Naive B cell (primary cell): ENCODE measurements around the gene ZAP70. TPM values are rescaled to one million over a fixed set of nuclear protein-coding genes. Genes with fewer than 3 reads are reported as not detected.

ENCODE experiments used
- ATAC-seq, 2 donors: fragments of 150-1000 bp; cut with Tn5 transposase; 2 replicates each; pipeline ENCODE4 v1.10.0; 2021; ENCODE audit warnings: low read depth in 2 of 2, mild to moderate bottlenecking in 2 of 2, moderate library complexity in 2 of 2
- DNase-seq: peaks from one replicate; pipeline ENCODE4 v3.0.0; 2022
- H3K27ac Mint-ChIP-seq, 6 donors: one replicate each; pipeline ENCODE4 v1.8.0; 2020 to 2022; ENCODE audit warnings: mild to moderate bottlenecking in 6 of 6, mixed read lengths in 6 of 6, moderate library complexity in 5 of 6, inconsistent platforms in 2 of 6
- H3K27me3 Mint-ChIP-seq, 3 donors: one replicate each; pipeline ENCODE4 v1.8.0; 2021 to 2022; ENCODE audit warnings: mixed read lengths in 3 of 3, mild to moderate bottlenecking in 1 of 3
- H3K36me3 Mint-ChIP-seq, 2 donors: one replicate each; pipeline ENCODE4 v1.8.0; 2020 to 2022; ENCODE audit warnings: mixed read lengths in 2 of 2, inconsistent platforms in 1 of 2, mild to moderate bottlenecking in 1 of 2
- H3K4me1 Mint-ChIP-seq, 3 donors: one replicate each; pipeline ENCODE4 v1.8.0; 2020 to 2022; ENCODE audit warnings: mixed read lengths in 3 of 3, inconsistent platforms in 1 of 3, mild to moderate bottlenecking in 1 of 3, moderate library complexity in 1 of 3
- H3K4me3 Mint-ChIP-seq, 8 donors: one replicate each; pipeline ENCODE4 v1.8.0; 2020 to 2022; ENCODE audit warnings: mild to moderate bottlenecking in 8 of 8, mixed read lengths in 8 of 8, moderate library complexity in 8 of 8, inconsistent platforms in 2 of 8
- H3K9me3 Mint-ChIP-seq, 7 donors: one replicate each; pipeline ENCODE4 v1.8.0; 2020 to 2022; ENCODE audit warnings: mixed read lengths in 7 of 7, mild to moderate bottlenecking in 5 of 7, inconsistent platforms in 2 of 7, moderate library complexity in 1 of 7
- polyA plus RNA-seq, 6 donors: library from polyadenylated mRNA; unstranded; fragments of 300-500 nt; fragmentation: Illumina TruSeq; gene quantifications; one replicate each; pipeline ENCODE4 v1.2.3, GENCODE V29; 2021; ENCODE audit warnings: low read depth in 6 of 6

The ZAP70 gene
- polyA plus RNA-seq, 6 donors from 2014 or later, result 1.6 to 3.6 (median 2.6) TPM

DNA sequence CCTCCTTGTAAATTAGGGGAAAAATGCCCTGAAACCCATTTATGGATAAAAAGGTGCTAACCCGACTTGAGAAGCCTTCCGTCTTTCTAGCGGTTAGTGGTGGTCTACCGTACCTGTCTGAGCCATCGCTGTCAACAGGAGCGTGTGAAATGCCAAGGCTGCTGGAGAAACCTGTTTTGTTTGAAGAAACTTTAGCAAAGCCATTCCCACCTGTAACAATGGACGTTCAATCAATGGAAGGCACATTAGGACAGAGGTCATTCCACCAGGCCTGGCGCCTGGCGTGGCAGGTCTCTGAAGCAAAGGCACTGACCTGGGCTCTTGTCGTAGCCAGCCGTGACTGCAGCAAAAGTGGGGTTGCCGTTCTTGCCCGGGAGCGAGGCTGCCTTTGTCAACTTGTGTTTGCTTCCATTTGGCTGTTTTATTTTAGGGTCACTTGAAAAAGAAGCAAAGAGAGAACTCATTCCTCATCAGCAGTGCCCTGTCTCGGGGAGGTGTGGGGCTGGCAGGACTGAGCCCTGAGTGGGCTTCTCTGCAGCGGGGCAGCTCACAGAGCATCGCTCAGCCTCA, 47.2 kb downstream of the ZAP70 start:
- Mint-ChIP-seq H3K4me1 (peaks cover 0 to 4% (median 3%) of the 10 kb centered on the region in 3 donors), H3K9me3 (no peaks in the 10 kb centered on the region), H3K27me3 (no peaks in the 10 kb centered on the region), H3K27ac (peak overlapping the region; percentile 15 to 94 (median 71)), H3K36me3 (peaks cover 30 to 49% of the 10 kb centered on the region in 2 donors), H3K4me3 (peak overlapping the region in 3 of 8 donors; percentile 42 to 51 (median 45))
- ATAC-seq (no peak), DNase-seq (no peak)

DNA sequence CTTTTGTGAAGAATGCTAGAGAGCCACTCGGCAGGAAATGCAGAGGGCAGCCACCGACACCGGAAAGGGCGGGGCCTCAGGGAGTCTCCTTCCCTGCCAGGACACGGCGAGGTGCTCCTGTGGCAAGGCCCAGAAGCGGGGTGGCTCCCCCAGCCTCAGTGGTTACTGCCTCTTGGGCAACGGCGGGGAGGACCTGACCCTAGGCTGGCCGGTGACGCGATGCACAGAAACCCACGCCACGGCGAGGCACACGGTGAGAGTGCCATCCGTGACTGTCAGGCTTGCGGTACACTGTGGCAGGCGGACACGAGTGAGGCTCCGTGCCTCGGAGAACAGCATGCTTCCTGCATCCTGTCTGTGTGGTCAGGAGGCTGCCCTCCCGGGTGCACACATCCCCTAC, 47.8 kb downstream of the ZAP70 start:
- Mint-ChIP-seq H3K27me3 (no peaks in the 10 kb centered on the region), H3K36me3 (peaks cover 32 to 46% of the 10 kb centered on the region in 2 donors), H3K4me3 (peak overlapping the region in 4 of 8 donors; percentile 23 to 51 (median 46)), H3K9me3 (no peaks in the 10 kb centered on the region), H3K27ac (peak overlapping the region in 5 of 6 donors; percentile 43 to 82 (median 55)), H3K4me1 (peaks cover 0 to 4% (median 0%) of the 10 kb centered on the region in 3 donors)
- ATAC-seq (peak; percentile 28 to 50), DNase-seq (no peak)

DNA sequence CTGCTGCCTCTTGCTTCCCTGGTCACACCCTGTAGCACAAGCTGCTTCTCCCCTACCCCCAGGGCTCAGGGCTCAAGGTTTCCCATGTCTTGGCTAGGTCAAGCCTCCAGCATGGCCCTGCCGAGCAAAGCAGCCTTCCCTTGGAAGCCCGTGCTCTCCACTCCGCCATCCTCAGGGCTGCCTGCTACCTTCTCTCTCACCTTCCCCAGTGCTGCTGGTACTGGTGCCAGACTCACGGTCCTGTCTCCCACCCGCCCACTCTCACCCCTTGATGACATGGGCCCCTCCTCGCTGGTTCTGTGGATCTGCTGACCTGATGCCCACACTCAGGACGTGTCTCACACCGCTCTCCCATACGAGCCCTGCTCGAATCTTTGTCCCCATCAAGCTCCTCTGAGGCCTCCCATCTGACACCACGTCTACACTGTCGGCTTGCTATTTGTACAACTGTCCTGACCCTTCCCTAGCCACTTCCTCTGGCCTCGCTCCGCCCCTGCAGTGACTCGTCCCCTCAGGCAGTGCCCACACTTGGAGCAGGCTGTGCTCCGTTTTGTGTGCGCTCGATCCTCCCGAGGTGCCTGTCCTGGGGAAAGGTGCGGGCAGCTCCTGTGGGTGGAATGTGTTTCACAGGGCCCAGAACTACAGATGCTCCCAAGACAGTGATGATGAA, 49.9 kb downstream of the ZAP70 start:
- ATAC-seq, result no peak
- peaks cover 28 to 46% of the 10 kb centered on the region in 2 donors for H3K36me3 Mint-ChIP-seq
- H3K27me3 Mint-ChIP-seq, result no peaks in the 10 kb centered on the region

DNA sequence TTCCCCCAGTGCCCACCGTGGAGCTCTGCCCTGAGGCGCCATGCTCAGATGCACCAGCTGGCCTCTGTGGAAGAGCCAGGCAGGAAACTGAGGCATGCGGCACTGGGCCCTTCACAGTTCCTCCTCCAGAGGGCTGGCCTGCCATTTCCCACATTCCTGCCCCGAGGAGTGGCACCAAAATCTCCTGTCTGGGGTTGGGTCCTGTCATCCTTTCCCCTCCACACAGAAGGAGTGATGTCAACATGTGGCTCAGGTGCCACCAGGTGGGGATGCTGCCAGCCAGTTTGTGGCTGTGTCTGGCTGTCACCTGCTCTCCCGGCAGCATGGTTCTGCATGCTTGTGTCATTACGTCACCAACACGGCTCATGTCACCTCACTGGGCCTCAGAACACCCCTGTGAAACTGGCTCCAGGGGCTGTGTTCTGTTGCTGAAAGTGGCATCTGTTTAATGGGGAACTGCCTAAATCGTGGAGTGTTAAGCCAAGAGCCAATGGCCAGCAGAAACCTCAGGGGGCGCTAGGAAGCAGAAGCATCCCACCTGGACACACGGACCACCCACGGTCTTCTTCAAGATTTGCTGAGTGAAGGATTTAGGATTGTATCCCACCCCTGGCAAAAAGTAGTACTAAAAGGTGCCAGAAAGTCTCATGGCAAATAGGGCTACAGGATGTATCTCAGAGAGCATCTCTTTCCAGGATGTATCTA, 51.3 kb downstream of the ZAP70 start:
- H3K9me3 Mint-ChIP-seq, result no peaks in the 10 kb centered on the region
- H3K4me1 Mint-ChIP-seq, result peaks cover 0 to 11% (median 4%) of the 10 kb centered on the region in 3 donors
- H3K27me3 Mint-ChIP-seq, result no peaks in the 10 kb centered on the region
- no peak overlapping the region for H3K27ac Mint-ChIP-seq
- peaks cover 24 to 41% of the 10 kb centered on the region in 2 donors for H3K36me3 Mint-ChIP-seq
- no peak for DNase-seq
- no peak for ATAC-seq
- no peak overlapping the region for H3K4me3 Mint-ChIP-seq

More for the DNA sequence above, 49.9 kb downstream of the ZAP70 start:
- H3K4me1 Mint-ChIP-seq, result peaks cover 0 to 4% (median 2%) of the 10 kb centered on the region in 3 donors
- no peak for DNase-seq
- no peaks in the 10 kb centered on the region for H3K9me3 Mint-ChIP-seq
- H3K4me3 Mint-ChIP-seq, result no peak overlapping the region
- peak overlapping the region in 3 of 6 donors; percentile 47 to 83 (median 83) for H3K27ac Mint-ChIP-seq

DNA sequence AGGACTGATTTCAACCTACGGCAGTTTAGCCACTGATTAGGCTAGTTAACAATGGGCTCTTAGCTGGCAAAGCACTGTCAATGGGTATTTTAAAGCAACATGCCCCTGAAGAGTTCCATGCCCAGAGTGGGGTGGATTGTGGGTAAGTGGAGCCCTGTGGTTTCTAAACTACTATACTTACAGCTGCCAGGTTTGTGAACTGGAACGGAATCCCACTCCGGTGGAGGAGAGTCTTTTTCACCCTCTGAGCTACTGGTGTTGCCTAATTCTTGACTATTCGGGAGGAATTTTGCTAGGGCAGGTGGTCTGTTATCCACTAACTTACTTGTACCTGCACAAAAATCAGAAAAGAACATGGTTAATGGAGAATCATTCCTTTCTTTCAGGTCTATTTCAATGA, 52.6 kb downstream of the ZAP70 start:
- Mint-ChIP-seq H3K27ac (peak overlapping the region in 1 of 6 donors; percentile 73), H3K36me3 (peaks cover 13 to 31% of the 10 kb centered on the region in 2 donors), H3K27me3 (no peaks in the 10 kb centered on the region), H3K9me3 (no peaks in the 10 kb centered on the region), H3K4me3 (no peak overlapping the region), H3K4me1 (peaks cover 0 to 11% (median under 1%) of the 10 kb centered on the region in 3 donors)
- DNase-seq (no peak), ATAC-seq (no peak)

DNA sequence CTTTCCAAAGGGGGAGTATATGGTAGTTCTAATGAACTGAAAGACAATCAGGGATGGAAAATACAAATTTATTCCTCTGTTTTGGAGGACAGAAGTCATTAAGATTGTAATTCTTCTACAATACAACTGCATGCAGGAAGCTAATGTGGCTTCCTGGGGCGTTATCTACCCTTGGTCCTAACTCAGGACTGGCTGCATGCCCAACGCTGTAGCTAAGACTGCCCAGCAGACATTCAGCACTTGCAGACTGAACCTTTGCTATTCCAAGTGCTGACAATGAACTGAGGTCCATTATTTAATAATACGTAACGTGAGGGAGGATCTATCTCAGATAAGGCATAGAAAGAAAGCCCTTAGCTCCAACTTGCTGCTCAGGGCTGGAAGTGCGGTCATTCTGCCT, 53.2 kb downstream of the ZAP70 start:
- Mint-ChIP-seq H3K36me3 (peaks cover 19 to 30% of the 10 kb centered on the region in 2 donors), H3K27ac (peak overlapping the region in 1 of 6 donors; percentile 52), H3K4me1 (peaks cover 0 to 11% (median 0%) of the 10 kb centered on the region in 3 donors), H3K9me3 (no peaks in the 10 kb centered on the region), H3K27me3 (no peaks in the 10 kb centered on the region), H3K4me3 (no peak overlapping the region)
- DNase-seq, result no peak
- ATAC-seq, result no peak

DNA sequence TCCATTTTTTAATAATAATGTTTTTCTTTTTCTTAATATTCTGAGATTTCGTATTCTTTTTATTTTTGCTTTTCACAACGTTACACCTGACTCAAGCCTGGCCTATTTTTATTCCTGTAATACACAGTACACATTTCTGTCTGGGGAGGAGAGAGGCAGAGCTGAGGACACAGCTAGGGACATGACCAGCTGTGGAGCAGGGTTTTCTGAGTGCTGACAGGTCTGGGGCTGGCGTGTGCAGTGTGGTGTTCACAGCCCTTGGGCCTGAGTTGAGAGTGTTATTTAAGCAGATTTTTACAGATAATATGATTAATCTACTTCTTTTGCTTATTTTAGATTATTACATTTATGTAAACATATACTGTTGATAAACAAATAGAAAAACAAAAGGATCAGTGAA, 55.9 kb downstream of the ZAP70 start:
- peaks cover 0 to 12% (median 2%) of the 10 kb centered on the region in 3 donors for H3K4me1 Mint-ChIP-seq
- ATAC-seq, result no peak
- peak overlapping the region in 1 of 6 donors; percentile 69 for H3K27ac Mint-ChIP-seq
- H3K27me3 Mint-ChIP-seq, result no peaks in the 10 kb centered on the region
- no peaks in the 10 kb centered on the region for H3K9me3 Mint-ChIP-seq
- H3K4me3 Mint-ChIP-seq, result no peak overlapping the region
- no peak for DNase-seq
- H3K36me3 Mint-ChIP-seq, result peaks cover 17 to 32% of the 10 kb centered on the region in 2 donors

DNA sequence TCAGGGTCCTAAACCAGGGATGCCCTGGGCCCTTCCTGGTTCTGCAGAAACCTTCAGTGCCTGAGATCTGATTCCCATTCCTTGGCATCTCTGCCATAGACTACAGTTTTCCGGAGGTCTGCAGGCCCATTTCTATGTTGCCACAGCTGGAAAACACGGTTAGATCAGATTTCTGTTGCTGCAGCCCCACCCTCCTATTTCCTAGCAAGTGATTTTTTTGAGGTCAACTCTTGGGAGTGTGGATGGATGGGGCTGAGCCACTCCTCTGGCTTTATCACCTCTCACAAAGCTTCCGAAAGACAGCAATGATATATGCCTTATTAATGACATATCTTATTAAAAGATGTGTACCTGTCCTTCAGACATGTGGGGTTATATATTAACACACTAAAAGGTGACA, 56.3 kb downstream of the ZAP70 start:
- peaks cover 21 to 34% of the 10 kb centered on the region in 2 donors for H3K36me3 Mint-ChIP-seq
- DNase-seq (no peak), ATAC-seq (no peak)
- peaks cover 0 to 14% (median 4%) of the 10 kb centered on the region in 3 donors for H3K4me1 Mint-ChIP-seq
- H3K27ac Mint-ChIP-seq, result no peak overlapping the region
- no peak overlapping the region for H3K4me3 Mint-ChIP-seq
- H3K27me3 Mint-ChIP-seq, result no peaks in the 10 kb centered on the region
- no peaks in the 10 kb centered on the region for H3K9me3 Mint-ChIP-seq

DNA sequence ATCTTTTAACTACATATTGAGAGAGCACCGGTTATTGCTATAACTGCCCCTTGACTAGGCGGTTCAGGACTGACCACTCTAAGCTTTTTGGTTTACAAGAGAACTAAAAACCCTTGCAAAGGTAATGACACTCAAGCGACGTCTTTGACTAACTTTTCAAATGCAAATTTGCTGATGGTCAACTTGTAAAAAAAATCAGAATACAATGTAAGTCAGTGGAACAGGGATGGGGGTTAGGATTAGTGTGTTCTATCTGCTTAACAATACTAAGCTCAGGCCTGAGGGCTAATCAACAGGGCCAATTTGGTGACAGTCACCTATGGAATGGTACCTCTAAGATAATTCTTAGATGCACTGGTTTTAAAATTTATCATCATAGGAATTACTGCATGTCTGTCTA, 57.1 kb downstream of the ZAP70 start:
- peaks cover 0 to 14% (median 4%) of the 10 kb centered on the region in 3 donors for H3K4me1 Mint-ChIP-seq
- H3K9me3 Mint-ChIP-seq, result no peaks in the 10 kb centered on the region
- peak overlapping the region in 1 of 6 donors; percentile 86 for H3K27ac Mint-ChIP-seq
- no peak overlapping the region for H3K4me3 Mint-ChIP-seq
- peaks cover 17 to 31% of the 10 kb centered on the region in 2 donors for H3K36me3 Mint-ChIP-seq
- DNase-seq (no peak), ATAC-seq (no peak)
- no peaks in the 10 kb centered on the region for H3K27me3 Mint-ChIP-seq

DNA sequence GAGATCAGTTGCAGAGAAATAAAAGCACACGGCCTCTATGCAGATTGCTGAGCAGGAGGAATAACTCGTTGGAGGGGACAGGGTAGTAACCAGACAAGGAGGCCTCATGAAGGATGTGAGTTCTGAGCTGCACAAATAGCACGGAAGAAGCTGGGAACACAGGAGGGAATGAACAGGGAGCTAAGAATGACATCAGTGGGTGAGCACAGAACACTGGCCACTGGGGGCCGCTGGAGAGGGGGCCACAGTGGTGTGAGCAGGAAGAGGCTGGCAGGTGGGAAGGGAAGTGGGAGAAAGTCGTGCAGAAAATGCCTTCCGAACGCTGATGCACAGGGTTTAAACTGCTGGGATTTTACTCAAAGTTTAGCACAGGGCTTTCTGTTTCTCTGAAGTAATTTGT, 61.0 kb downstream of the ZAP70 start:
- Mint-ChIP-seq H3K27me3 (no peaks in the 10 kb centered on the region), H3K4me3 (no peak overlapping the region), H3K27ac (peak overlapping the region in 4 of 6 donors; percentile 1 to 54 (median 37)), H3K4me1 (peaks cover 0 to 4% (median 3%) of the 10 kb centered on the region in 3 donors), H3K9me3 (no peaks in the 10 kb centered on the region), H3K36me3 (peaks cover 15 to 32% of the 10 kb centered on the region in 2 donors)
- DNase-seq (no peak), ATAC-seq (peak in 1 of 2 donors; percentile 28)

DNA sequence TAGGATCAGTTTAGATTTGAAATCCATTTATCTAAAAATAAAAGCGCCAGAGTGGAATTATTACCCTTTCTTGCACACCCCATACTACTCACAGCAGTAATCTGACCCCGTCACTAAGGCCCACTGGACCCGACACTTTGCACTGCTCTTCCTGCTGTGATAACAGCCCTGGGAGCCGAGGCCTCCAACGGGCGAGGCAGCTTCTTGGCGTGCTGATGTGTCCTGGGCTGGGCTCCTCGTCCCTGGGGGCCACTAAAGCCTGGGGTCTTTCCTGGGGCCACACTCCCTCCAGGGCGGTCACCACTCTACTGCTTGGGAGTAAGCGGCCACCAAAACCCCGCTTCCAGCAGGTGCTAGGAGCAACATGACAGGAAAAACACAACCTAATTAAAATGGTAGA, 61.7 kb downstream of the ZAP70 start:
- ATAC-seq (no peak), DNase-seq (no peak)
- H3K4me1 Mint-ChIP-seq, result peaks cover 0 to 4% (median 3%) of the 10 kb centered on the region in 3 donors
- peak overlapping the region in 1 of 6 donors; percentile 28 for H3K27ac Mint-ChIP-seq
- no peaks in the 10 kb centered on the region for H3K27me3 Mint-ChIP-seq
- no peak overlapping the region for H3K4me3 Mint-ChIP-seq
- H3K36me3 Mint-ChIP-seq, result peaks cover 15 to 32% of the 10 kb centered on the region in 2 donors
- H3K9me3 Mint-ChIP-seq, result no peaks in the 10 kb centered on the region

DNA sequence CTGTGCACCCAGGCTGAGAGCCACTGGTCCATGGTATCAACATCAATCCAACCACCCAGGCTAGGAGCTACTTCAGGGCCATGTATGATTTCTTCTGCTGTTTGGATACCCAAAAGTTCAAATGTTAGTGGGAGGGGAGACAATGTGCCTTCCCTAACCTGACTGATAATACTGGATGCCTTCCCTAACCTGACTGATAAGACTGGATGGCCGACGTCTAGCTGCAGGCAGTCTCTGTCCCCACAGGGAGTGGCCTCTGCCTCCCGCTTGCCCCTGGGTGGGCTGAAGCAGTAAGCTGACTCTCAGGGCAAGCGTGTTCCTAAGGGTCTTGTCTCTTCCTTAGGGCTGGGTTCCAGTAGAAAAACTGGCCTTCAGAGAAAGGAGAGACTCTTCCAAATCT, 65.8 kb downstream of the ZAP70 start:
- DNase-seq (no peak), ATAC-seq (no peak)
- H3K27ac Mint-ChIP-seq, result peak overlapping the region in 2 of 6 donors; percentile 32 to 86
- H3K4me3 Mint-ChIP-seq, result no peak overlapping the region
- H3K4me1 Mint-ChIP-seq, result peaks cover 0 to 8% (median 4%) of the 10 kb centered on the region in 3 donors
- no peaks in the 10 kb centered on the region for H3K27me3 Mint-ChIP-seq
- peaks cover 7 to 25% of the 10 kb centered on the region in 2 donors for H3K36me3 Mint-ChIP-seq
- no peaks in the 10 kb centered on the region for H3K9me3 Mint-ChIP-seq

DNA sequence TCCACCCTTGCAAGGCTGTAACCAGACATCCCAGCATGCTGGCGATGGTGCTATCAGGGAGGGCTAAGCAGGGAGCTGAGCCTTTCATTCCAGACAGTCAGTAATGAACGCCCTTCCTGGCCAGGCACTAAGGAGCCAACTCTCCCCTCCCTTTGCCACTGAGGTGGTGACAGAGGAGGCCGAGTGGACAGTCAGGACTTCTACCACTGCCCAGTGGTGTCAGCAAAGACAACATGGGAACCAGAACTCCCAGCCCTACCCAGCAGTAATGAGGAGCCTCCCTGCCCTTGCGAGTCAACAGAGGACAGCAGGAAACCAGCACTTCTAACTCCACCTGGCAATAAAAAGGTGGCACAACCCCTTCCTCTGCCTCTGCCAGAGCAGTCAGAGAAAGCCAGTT, 68.6 kb downstream of the ZAP70 start:
- Mint-ChIP-seq H3K27me3 (no peaks in the 10 kb centered on the region), H3K4me1 (peaks cover 0 to 9% (median 0%) of the 10 kb centered on the region in 3 donors), H3K27ac (no peak overlapping the region), H3K36me3 (peaks cover 0 to 21% of the 10 kb centered on the region in 2 donors), H3K4me3 (no peak overlapping the region), H3K9me3 (no peaks in the 10 kb centered on the region)
- no peak for ATAC-seq
- no peak for DNase-seq
